Body of pancreas (tissue), 4 donors: Measurements from ENCODE around the gene ESCO1. TPM values are rescaled to one million over a fixed set of nuclear protein-coding genes. Genes with fewer than 3 reads are reported as not detected.

ENCODE experiments used
- ATAC-seq: fragments of 150-250 bp; one replicate; pipeline ENCODE4 v1.9.1; 2016
- DNase-seq, 4 donors: peaks; one replicate each; pipeline ENCODE4 v3.0.0-alpha.2; 2019
- H3K27ac ChIP-seq, 4 donors: fragments of 200-600 bp; sonication (generic); 1 replicate in 3 of 4; 2 replicates in 1 of 4; pipeline versions ENCODE4 v1.5.1 to v1.6.1; 2016 to 2019; ENCODE audit warnings: mild to moderate bottlenecking in 1 of 4, mixed read lengths in 1 of 4, moderate library complexity in 1 of 4
- H3K27me3 ChIP-seq, 2 donors: fragments of 200-600 bp; sonication (generic); one replicate each; pipeline ENCODE4 v1.6.0; 2016; ENCODE audit warnings: mild to moderate bottlenecking in 1 of 2
- H3K36me3 ChIP-seq, 2 donors: fragments of 200-600 bp; sonication (generic); replicated peaks in 1 of 2; 2 replicates each; pipeline ENCODE4 v1.5.1; 2016; ENCODE audit warnings: low read depth in 2 of 2; ENCODE audit not compliant: insufficient read depth in 1 of 2
- H3K4me1 ChIP-seq: fragments of 200-600 bp; sonication (generic); one replicate; pipeline ENCODE4 v1.6.0; 2016
- H3K4me3 ChIP-seq, 2 donors: fragments of 200-600 bp; sonication (generic); 1 replicate in 1 of 2; 2 replicates in 1 of 2; pipeline ENCODE4 v1.5.1; 2016 to 2019
- H3K9me3 ChIP-seq, 3 donors: fragments of 200-600 bp; sonication (generic); 1 replicate in 2 of 3; 2 replicates in 1 of 3; pipeline ENCODE4 v1.5.1; 2016
- CTCF ChIP-seq, 7 experiments: fragments of 450-650 bp in 4 of 7; fragments of 200-600 bp in 3 of 7; sonication (generic) in 3 of 7; IDR thresholded peaks; one replicate each; pipeline ENCODE4 v1.5.1; 2016 to 2019; ENCODE audit warnings: antibody characterized with exemption in 7 of 7
- POLR2A ChIP-seq, 3 donors: fragments of 450-650 bp; IDR thresholded peaks; one replicate each; pipeline ENCODE4 v1.6.1; 2016; ENCODE audit warnings: antibody characterized with exemption in 3 of 3, mild to moderate bottlenecking in 2 of 3
- WGBS, 2 donors: methylation state at CpG; one replicate each; pipeline ENCODE4 v1.1.5; 2017; 5-methylcytosine and 5-hydroxymethylcytosine counted together
- intact Hi-C: fragments of 100-400 bp; cut with DNase I; formaldehyde crosslinking; loops from one replicate; pipeline ENCODE4 v1.15.1; 2023
- total RNA-seq, 2 donors: library from RNA; depleted of rRNA; stranded (reverse); fragments of >200 nt; gene quantifications; one replicate each; pipeline ENCODE4 v1.1.0, GENCODE V29; 2016

The ESCO1 gene
- total RNA-seq, 2 donors from 2014 or later = 12.7 to 27.7 TPM

GRCh38 chr18:21489919-21490495 lies 110.5 kb downstream of the ESCO1 start:
- WGBS, 2 donors = 85 to 88% methylated on average over 14 to 15 of the region's 15 CpGs
- no peak overlapping the region for H3K4me3 ChIP-seq
- H3K27me3 ChIP-seq = no peaks in the 10 kb centered on the region
- no peaks in the 10 kb centered on the region for H3K4me1 ChIP-seq
- DNase-seq (no peak), ATAC-seq (no peak)
- H3K27ac ChIP-seq = no peak overlapping the region
- no peaks in the 10 kb centered on the region for H3K9me3 ChIP-seq
- H3K36me3 ChIP-seq = no peaks in the 10 kb centered on the region
- TF ChIP-seq POLR2A (IDR thresholded peaks at IDR 0.05) = no peak
- no peak for TF ChIP-seq CTCF (IDR thresholded peaks at IDR 0.05)
- intact Hi-C loops = no loop called here

DNA sequence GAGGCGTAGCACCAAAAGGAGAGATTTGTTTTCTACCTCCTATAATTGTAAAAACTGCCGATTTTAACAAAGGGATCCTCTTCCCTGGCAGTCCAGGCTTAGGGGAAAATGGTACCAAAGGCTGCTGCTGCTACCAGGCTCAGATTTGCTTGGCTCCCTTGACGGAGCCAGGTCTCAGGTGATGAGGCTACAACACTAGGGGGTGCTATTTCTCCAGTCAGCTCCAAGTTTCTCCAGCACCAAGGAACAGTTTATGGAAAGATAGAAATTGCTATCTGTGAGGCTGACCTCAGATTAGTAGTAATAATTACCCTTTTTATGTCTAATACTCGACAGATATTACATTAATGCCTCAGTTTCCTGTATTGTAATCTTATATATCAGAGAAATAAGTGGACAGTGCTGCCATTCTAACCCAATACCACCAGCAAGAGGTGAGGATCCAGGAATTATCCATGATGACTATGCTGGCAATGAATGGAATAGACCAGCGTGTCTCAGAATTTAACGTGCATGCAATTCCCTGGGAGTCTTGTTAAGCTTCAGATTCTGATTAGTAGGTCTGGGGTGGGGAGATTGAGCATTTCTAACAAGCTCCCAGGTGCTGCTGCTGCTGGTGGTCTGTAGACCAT lies 111.3 kb downstream of the ESCO1 start:
- Histone ChIP-seq H3K4me3 (no peak overlapping the region), H3K36me3 (no peaks in the 10 kb centered on the region), H3K9me3 (no peaks in the 10 kb centered on the region), H3K27ac (no peak overlapping the region), H3K4me1 (no peaks in the 10 kb centered on the region), H3K27me3 (no peaks in the 10 kb centered on the region)
- WGBS, 2 donors = 31 to 34% methylated on average over 6 of the region's 6 CpGs
- peak; percentile 46 to 58 (median 50) for DNase-seq
- intact Hi-C loops = no loop called here
- no peak for TF ChIP-seq POLR2A (IDR thresholded peaks at IDR 0.05)
- peak; percentile 17 to 71 (median 63) for TF ChIP-seq CTCF (IDR thresholded peaks at IDR 0.05)
- ATAC-seq = peak; percentile 62

DNA sequence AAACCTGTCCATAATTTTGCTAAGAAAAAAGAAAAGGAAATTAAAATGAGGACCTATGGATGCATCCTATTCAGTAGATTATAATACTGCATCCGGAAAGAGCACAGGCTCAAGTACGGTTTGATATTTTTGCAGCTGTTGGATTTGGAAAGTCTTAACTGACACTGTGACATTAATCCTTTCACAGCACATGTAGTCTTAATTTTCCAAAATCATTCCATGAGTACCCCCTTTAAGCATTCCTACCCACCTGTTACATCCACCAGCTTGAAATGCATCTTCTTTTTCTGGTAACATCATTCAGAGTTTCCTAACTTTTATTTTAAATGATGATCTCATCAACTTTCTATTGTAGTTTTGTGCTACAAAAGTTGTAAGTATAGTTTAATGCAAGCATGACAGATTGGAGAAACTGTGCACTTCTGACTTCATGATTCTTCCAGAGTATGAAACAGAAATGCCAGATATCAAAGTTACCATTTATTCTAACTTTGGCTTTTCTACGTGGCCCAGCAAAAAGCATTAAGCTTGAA lies 113.5 kb downstream of the ESCO1 start:
- H3K4me3 ChIP-seq = no peak overlapping the region
- no peaks in the 10 kb centered on the region for H3K36me3 ChIP-seq
- no peaks in the 10 kb centered on the region for H3K9me3 ChIP-seq
- 58 to 61% methylated on average over 3 of the region's 3 CpGs for WGBS, 2 donors
- H3K27me3 ChIP-seq = no peaks in the 10 kb centered on the region
- ATAC-seq (no peak), DNase-seq (no peak)
- H3K27ac ChIP-seq = no peak overlapping the region
- intact Hi-C loops = no loop called here
- TF ChIP-seq CTCF (IDR thresholded peaks at IDR 0.05) (no peak), POLR2A (IDR thresholded peaks at IDR 0.05) (no peak)
- no peaks in the 10 kb centered on the region for H3K4me1 ChIP-seq

DNA sequence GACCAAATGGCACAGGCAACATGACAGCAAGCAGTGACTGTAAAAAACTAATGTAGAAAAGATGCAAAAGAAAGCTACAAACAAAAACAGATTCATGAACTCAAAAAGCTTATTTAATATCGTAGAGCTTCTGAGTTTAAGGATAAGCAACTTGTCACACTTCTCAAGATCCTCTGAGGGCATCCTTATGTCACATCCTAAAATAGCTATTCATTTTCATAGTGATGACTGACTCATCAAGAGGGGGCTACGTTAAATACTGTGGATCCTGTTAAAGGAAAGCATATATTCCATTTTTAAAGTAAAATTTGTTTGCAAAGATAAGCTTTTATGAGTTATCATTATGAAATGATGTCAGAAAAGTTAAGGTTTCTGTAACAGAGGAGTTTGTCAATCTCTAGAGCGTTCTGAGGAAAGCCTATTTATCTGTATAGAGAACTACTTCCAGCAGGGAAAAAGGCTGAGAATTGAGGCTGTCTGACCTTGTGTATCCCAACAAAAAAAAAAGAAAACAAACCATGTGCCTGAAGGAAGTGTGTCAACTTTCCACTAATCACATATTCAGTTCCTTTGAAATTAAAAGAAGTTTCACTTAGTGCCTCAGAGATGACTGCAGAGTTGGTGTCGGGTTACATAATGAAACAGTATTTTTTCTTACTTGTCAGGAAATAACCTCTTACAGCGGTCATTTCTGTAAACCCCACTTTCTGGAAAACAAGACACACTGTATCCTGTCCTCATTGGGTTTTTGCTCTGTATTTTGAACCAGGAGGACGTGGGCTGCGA lies 115.5 kb downstream of the ESCO1 start:
- no peak for DNase-seq
- H3K9me3 ChIP-seq = no peaks in the 10 kb centered on the region
- TF ChIP-seq POLR2A (IDR thresholded peaks at IDR 0.05) (no peak), CTCF (IDR thresholded peaks at IDR 0.05) (no peak)
- H3K4me1 ChIP-seq = no peaks in the 10 kb centered on the region
- H3K27me3 ChIP-seq = no peaks in the 10 kb centered on the region
- ATAC-seq = no peak
- intact Hi-C loops = no loop called here
- H3K4me3 ChIP-seq = no peak overlapping the region
- no peak overlapping the region for H3K27ac ChIP-seq
- H3K36me3 ChIP-seq = no peaks in the 10 kb centered on the region
- 64 to 65% methylated on average over 7 of the region's 7 CpGs for WGBS, 2 donors
